Measurements from ENCODE around the gene ENTREP1. TPM values are rescaled to one million over a fixed set of nuclear protein-coding genes. Genes with fewer than 3 reads are reported as not detected.

ENTREP1 gene
- total and polyA plus RNA-seq, 2 experiments from 2014 or later, result 5.7 to 10.0 TPM

DNA sequence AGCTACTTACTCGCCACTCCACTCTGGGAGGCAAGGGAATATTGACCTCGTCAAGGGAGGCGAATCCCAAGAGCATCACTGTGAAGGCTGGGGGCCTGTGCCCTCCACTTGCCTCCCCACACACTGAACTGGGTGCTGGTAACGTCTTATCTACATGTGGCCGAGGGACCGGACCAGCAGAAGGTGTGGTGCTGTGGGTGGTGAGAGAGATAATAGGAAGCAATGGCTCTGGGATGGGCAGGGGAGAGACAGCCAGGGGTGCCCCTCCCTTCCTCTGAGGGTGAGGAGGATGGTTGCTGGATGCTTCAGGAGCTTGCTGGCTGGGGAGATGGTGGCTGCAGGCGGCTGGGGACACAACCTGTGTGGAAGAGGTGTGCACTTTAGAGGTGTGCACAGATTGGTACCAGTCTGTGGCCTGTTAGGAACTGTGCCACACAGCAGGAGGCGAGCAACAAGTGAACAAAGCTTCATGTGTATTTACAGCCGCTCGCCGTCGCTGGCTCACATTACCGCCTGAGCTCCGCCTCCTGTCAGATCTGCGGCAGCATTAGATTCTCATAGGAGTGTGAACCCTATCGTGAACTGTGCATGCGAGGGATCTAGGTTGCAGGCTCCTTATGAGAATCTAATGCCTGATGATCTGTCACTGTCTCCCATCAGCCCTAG, 100.3 kb downstream of the ENTREP1 start:
- ATAC-seq, result no peak
- no peak overlapping the region for H3K4me2 ChIP-seq
- no peaks in the 10 kb centered on the region; the same call in 1 of the 3 replicates for H3K4me1 Mint-ChIP-seq

More for the DNA sequence above, 100.3 kb downstream of the ENTREP1 start:
- no peak overlapping the region for H3K4me3 ChIP-seq
- H3K9me2 ChIP-seq (ENCODE audit: insufficient read depth), result no peaks in the 10 kb centered on the region
- no peak for DNase-seq (ENCODE audit: low spot score)
- no peaks in the 10 kb centered on the region for H3K27me3 ChIP-seq (ENCODE audit: insufficient read depth)
- H3F3A ChIP-seq (replicated peaks; ENCODE audit: low read depth), result no peaks in the 10 kb centered on the region
- no peaks in the 10 kb centered on the region for H3K4me1 ChIP-seq (ENCODE audit: insufficient read depth)
- no peaks in the 10 kb centered on the region for H3K79me2 ChIP-seq (replicated peaks; ENCODE audit: insufficient read depth)
- Mint-ChIP-seq H3K36me3 (ENCODE audit: low read depth) (peaks cover 11% of the 10 kb centered on the region), H3K9me3 (peaks cover 17% of the 10 kb centered on the region), H3K4me3 (no peak overlapping the region), H3K27me3 (ENCODE audit: insufficient read depth, low read depth, poor library complexity) (peaks cover 5% of the 10 kb centered on the region), H3K27ac (no peak overlapping the region)
- TF ChIP-seq, protein P1, sequence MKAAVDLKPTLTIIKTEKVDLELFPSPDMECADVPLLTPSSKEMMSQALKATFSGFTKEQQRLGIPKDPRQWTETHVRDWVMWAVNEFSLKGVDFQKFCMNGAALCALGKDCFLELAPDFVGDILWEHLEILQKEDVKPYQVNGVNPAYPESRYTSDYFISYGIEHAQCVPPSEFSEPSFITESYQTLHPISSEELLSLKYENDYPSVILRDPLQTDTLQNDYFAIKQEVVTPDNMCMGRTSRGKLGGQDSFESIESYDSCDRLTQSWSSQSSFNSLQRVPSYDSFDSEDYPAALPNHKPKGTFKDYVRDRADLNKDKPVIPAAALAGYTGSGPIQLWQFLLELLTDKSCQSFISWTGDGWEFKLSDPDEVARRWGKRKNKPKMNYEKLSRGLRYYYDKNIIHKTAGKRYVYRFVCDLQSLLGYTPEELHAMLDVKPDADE (IDR thresholded peaks at IDR 0.05), result no peak
- TF ChIP-seq EZH2 (IDR thresholded peaks at IDR 0.05; ENCODE audit: low read depth, unreplicated experiment) (no peak), EZH2phosphoT487 (IDR thresholded peaks at IDR 0.05; ENCODE audit: unreplicated experiment) (no peak), STAT1 (IDR thresholded peaks at IDR 0.05; ENCODE audit: unreplicated experiment) (no peak), NANOG (IDR thresholded peaks at IDR 0.05; ENCODE audit: borderline replicate concordance) (no peak), ZNF331 (CRISPR knock-in tag; IDR thresholded peaks at IDR 0.05; ENCODE audit: low read depth) (no peak), ZNF114 (CRISPR knock-in tag; IDR thresholded peaks at IDR 0.05) (no peak), CREB1 (CRISPR knock-in tag; IDR thresholded peaks at IDR 0.05; ENCODE audit: low read depth) (no peak), JUNB (IDR thresholded peaks at IDR 0.05; ENCODE audit: unreplicated experiment) (no peak), POLR2AphosphoS5 (IDR thresholded peaks at IDR 0.05; ENCODE audit: low read depth) (no peak)
- TF ChIP-seq, protein P2, sequence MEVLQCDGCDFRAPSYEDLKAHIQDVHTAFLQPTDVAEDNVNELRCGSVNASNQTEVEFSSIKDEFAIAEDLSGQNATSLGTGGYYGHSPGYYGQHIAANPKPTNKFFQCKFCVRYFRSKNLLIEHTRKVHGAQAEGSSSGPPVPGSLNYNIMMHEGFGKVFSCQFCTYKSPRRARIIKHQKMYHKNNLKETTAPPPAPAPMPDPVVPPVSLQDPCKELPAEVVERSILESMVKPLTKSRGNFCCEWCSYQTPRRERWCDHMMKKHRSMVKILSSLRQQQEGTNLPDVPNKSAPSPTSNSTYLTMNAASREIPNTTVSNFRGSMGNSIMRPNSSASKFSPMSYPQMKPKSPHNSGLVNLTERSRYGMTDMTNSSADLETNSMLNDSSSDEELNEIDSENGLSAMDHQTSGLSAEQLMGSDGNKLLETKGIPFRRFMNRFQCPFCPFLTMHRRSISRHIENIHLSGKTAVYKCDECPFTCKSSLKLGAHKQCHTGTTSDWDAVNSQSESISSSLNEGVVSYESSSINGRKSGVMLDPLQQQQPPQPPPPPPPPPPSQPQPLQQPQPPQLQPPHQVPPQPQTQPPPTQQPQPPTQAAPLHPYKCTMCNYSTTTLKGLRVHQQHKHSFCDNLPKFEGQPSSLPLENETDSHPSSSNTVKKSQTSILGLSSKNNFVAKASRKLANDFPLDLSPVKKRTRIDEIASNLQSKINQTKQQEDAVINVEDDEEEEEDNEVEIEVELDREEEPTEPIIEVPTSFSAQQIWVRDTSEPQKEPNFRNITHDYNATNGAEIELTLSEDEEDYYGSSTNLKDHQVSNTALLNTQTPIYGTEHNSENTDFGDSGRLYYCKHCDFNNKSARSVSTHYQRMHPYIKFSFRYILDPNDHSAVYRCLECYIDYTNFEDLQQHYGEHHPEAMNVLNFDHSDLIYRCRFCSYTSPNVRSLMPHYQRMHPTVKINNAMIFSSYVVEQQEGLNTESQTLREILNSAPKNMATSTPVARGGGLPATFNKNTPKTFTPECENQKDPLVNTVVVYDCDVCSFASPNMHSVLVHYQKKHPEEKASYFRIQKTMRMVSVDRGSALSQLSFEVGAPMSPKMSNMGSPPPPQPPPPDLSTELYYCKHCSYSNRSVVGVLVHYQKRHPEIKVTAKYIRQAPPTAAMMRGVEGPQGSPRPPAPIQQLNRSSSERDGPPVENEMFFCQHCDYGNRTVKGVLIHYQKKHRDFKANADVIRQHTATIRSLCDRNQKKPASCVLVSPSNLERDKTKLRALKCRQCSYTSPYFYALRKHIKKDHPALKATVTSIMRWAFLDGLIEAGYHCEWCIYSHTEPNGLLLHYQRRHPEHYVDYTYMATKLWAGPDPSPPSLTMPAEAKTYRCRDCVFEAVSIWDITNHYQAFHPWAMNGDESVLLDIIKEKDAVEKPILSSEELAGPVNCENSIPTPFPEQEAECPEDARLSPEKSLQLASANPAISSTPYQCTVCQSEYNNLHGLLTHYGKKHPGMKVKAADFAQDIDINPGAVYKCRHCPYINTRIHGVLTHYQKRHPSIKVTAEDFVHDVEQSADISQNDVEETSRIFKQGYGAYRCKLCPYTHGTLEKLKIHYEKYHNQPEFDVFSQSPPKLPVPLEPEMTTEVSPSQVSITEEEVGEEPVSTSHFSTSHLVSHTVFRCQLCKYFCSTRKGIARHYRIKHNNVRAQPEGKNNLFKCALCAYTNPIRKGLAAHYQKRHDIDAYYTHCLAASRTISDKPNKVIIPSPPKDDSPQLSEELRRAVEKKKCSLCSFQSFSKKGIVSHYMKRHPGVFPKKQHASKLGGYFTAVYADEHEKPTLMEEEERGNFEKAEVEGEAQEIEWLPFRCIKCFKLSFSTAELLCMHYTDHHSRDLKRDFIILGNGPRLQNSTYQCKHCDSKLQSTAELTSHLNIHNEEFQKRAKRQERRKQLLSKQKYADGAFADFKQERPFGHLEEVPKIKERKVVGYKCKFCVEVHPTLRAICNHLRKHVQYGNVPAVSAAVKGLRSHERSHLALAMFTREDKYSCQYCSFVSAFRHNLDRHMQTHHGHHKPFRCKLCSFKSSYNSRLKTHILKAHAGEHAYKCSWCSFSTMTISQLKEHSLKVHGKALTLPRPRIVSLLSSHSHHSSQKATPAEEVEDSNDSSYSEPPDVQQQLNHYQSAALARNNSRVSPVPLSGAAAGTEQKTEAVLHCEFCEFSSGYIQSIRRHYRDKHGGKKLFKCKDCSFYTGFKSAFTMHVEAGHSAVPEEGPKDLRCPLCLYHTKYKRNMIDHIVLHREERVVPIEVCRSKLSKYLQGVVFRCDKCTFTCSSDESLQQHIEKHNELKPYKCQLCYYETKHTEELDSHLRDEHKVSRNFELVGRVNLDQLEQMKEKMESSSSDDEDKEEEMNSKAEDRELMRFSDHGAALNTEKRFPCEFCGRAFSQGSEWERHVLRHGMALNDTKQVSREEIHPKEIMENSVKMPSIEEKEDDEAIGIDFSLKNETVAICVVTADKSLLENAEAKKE (CRISPR knock-in tag; IDR thresholded peaks at IDR 0.05), result no peak
- TF ChIP-seq, protein P3, sequence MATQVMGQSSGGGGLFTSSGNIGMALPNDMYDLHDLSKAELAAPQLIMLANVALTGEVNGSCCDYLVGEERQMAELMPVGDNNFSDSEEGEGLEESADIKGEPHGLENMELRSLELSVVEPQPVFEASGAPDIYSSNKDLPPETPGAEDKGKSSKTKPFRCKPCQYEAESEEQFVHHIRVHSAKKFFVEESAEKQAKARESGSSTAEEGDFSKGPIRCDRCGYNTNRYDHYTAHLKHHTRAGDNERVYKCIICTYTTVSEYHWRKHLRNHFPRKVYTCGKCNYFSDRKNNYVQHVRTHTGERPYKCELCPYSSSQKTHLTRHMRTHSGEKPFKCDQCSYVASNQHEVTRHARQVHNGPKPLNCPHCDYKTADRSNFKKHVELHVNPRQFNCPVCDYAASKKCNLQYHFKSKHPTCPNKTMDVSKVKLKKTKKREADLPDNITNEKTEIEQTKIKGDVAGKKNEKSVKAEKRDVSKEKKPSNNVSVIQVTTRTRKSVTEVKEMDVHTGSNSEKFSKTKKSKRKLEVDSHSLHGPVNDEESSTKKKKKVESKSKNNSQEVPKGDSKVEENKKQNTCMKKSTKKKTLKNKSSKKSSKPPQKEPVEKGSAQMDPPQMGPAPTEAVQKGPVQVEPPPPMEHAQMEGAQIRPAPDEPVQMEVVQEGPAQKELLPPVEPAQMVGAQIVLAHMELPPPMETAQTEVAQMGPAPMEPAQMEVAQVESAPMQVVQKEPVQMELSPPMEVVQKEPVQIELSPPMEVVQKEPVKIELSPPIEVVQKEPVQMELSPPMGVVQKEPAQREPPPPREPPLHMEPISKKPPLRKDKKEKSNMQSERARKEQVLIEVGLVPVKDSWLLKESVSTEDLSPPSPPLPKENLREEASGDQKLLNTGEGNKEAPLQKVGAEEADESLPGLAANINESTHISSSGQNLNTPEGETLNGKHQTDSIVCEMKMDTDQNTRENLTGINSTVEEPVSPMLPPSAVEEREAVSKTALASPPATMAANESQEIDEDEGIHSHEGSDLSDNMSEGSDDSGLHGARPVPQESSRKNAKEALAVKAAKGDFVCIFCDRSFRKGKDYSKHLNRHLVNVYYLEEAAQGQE (IDR thresholded peaks at IDR 0.05; ENCODE audit: unreplicated experiment), result no peak
- TF ChIP-seq, protein P4, sequence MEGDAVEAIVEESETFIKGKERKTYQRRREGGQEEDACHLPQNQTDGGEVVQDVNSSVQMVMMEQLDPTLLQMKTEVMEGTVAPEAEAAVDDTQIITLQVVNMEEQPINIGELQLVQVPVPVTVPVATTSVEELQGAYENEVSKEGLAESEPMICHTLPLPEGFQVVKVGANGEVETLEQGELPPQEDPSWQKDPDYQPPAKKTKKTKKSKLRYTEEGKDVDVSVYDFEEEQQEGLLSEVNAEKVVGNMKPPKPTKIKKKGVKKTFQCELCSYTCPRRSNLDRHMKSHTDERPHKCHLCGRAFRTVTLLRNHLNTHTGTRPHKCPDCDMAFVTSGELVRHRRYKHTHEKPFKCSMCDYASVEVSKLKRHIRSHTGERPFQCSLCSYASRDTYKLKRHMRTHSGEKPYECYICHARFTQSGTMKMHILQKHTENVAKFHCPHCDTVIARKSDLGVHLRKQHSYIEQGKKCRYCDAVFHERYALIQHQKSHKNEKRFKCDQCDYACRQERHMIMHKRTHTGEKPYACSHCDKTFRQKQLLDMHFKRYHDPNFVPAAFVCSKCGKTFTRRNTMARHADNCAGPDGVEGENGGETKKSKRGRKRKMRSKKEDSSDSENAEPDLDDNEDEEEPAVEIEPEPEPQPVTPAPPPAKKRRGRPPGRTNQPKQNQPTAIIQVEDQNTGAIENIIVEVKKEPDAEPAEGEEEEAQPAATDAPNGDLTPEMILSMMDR (conservative IDR thresholded peaks at IDR 0.05; ENCODE audit: low read depth in 2 of 2), result no peak
- no peak overlapping the region for H2AFZ ChIP-seq
- H4K20me1 ChIP-seq (replicated peaks; ENCODE audit: insufficient read depth), result no peaks in the 10 kb centered on the region
- no peaks in the 10 kb centered on the region for H3K36me3 ChIP-seq (ENCODE audit: insufficient read depth)
- H3K27ac ChIP-seq (ENCODE audit: low read depth), result no peak overlapping the region

Measured in GM23338 (cell line).